ENCODE results near the gene MRPL53. TPM values are rescaled to one million over a fixed set of nuclear protein-coding genes. Genes with fewer than 3 reads are reported as not detected.
A peak's percentile ranks its signal among the peaks of the same experiment; 100 is the strongest.

Gene MRPL53
- total and polyA plus RNA-seq, 2 of the 13 experiments (the other 11 are each of a cell fraction or from before 2014, with no cell fraction given): 34.3 to 51.9 TPM

DNA sequence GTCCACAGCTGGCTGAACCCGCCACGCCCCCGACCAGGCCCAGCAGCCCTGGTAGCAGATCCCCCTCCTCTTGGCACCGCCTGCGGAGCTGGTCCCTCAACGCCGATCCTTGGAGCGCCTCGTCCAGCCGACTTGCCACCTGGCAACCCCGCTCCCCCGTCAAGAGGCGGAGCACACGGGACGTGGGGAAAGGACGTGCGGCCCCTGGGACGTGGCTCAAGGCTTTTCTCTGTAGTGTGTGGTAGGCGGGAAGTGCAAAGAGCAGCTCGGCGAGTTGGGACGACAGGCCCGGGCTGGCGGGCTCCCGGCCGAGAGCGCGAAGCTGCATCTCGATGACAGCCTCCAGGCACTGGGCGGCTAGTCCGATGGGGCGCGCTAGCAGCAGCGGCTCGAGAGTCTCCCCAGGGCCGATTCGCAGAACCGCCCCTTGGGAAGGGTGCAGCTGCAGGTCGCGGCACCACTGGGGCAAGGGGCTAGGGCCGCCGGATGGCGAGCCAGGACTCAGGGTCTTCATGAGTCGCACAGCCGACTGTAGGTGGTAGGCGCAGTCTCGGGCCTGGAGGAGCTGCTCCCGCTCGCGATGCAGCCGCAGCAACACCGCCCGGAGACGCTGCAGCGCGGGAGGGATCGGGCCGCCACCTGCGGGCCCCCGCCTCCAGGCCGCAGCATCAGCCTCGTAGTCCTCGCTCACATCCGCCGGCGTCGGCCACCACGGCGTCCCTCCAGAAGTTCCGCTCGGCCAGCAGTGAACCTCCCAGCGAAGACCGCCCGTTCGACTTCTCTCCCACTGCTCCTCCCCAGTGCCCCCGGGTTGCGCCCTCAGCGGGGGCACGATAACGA lies 9.7 kb upstream of the MRPL53 start (continued):
- TF ChIP-seq BRCA1 (CRISPR knock-in tag; IDR thresholded peaks at IDR 0.05) (peak; percentile 20; the same call in 1 of the 2 replicates), ZNF598 (CRISPR knock-in tag; IDR thresholded peaks at IDR 0.05; ENCODE audit: borderline replicate concordance) (peak; percentile 75), HMG20A (CRISPR knock-in tag; IDR thresholded peaks at IDR 0.05; ENCODE audit: borderline replicate concordance) (no peak), WIZ (CRISPR knock-in tag; IDR thresholded peaks at IDR 0.05) (peak; percentile 87; the same call in 1 of the 2 replicates), CERS6 (CRISPR knock-in tag; IDR thresholded peaks at IDR 0.05) (peak; percentile 34; the same call in 1 of the 2 replicates), ZNF317 (CRISPR knock-in tag; IDR thresholded peaks at IDR 0.05) (peak; percentile 58; the same call in 1 of the 2 replicates), ZNF337 (CRISPR knock-in tag; IDR thresholded peaks at IDR 0.05; ENCODE audit: borderline replicate concordance, low read depth) (0 out of 2 replicates have a peak, but pooled peaks have one; percentile 84), REXO4 (CRISPR knock-in tag; IDR thresholded peaks at IDR 0.05; ENCODE audit: borderline replicate concordance) (peak; percentile 70; the same call in 1 of the 2 replicates), ZNF142 (CRISPR knock-in tag; IDR thresholded peaks at IDR 0.05) (peak; percentile 85), ZNF703 (CRISPR knock-in tag; IDR thresholded peaks at IDR 0.05; ENCODE audit: borderline replicate concordance) (peak; percentile 52; the same call in 1 of the 2 replicates), ZNF710 (CRISPR knock-in tag; IDR thresholded peaks at IDR 0.05; ENCODE audit: borderline replicate concordance) (peak; percentile 57; the same call in 1 of the 2 replicates), TOPORS (CRISPR knock-in tag; IDR thresholded peaks at IDR 0.05) (peak; percentile 62), TBP (CRISPR knock-in tag; IDR thresholded peaks at IDR 0.05) (0 out of 2 replicates have a peak, but pooled peaks have one; percentile 22), MED8 (CRISPR knock-in tag; IDR thresholded peaks at IDR 0.05; ENCODE audit: insufficient replicate concordance) (peak; percentile 85)
- TF ChIP-seq, protein P1, sequence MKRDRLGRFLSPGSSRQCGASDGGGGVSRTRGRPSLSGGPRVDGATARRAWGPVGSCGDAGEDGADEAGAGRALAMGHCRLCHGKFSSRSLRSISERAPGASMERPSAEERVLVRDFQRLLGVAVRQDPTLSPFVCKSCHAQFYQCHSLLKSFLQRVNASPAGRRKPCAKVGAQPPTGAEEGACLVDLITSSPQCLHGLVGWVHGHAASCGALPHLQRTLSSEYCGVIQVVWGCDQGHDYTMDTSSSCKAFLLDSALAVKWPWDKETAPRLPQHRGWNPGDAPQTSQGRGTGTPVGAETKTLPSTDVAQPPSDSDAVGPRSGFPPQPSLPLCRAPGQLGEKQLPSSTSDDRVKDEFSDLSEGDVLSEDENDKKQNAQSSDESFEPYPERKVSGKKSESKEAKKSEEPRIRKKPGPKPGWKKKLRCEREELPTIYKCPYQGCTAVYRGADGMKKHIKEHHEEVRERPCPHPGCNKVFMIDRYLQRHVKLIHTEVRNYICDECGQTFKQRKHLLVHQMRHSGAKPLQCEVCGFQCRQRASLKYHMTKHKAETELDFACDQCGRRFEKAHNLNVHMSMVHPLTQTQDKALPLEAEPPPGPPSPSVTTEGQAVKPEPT (CRISPR knock-in tag; IDR thresholded peaks at IDR 0.05; ENCODE audit: low read depth): peak; percentile 68; the same call in 1 of the 2 replicates
- TF ChIP-seq, protein P2, sequence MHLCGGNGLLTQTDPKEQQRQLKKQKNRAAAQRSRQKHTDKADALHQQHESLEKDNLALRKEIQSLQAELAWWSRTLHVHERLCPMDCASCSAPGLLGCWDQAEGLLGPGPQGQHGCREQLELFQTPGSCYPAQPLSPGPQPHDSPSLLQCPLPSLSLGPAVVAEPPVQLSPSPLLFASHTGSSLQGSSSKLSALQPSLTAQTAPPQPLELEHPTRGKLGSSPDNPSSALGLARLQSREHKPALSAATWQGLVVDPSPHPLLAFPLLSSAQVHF (CRISPR knock-in tag; IDR thresholded peaks at IDR 0.05): 0 out of 2 replicates have a peak, but pooled peaks have one; percentile 55

Measured in HepG2 (cell line).